ENCODE measurements around the gene MAPRE2.
A peak's percentile ranks its signal among the peaks of the same experiment; 100 is the strongest.

Gene MAPRE2

GRCh38 chr18:35024965-35025364 lies 16.2 kb upstream of the MAPRE2 start:
- DNase-seq (no peak), ATAC-seq (replicated peaks) (no peak)
- Mint-ChIP-seq H3K9me3 (no peaks in the 10 kb centered on the region), H3K27ac (no peak overlapping the region), H3K4me1 (peaks cover 9 to 17% of the 10 kb centered on the region in 2 donors), H3K4me3 (no peak overlapping the region), H3K36me3 (no peaks in the 10 kb centered on the region), H3K27me3 (no peaks in the 10 kb centered on the region)

- H3K27me3 Mint-ChIP-seq: no peaks in the 10 kb centered on the region
- H3K9me3 Mint-ChIP-seq: no peaks in the 10 kb centered on the region
- no peak overlapping the region for H3K4me3 Mint-ChIP-seq
- DNase-seq: no peak
- H3K4me1 Mint-ChIP-seq: peaks cover 15 to 29% of the 10 kb centered on the region in 2 donors
- H3K36me3 Mint-ChIP-seq: no peaks in the 10 kb centered on the region
- peak; percentile 56 to 61 for ATAC-seq (replicated peaks)
- H3K27ac Mint-ChIP-seq: no peak overlapping the region
These were observed 14.7 kb upstream of the MAPRE2 start for GRCh38 chr18:35026407-35027061.

- no peaks in the 10 kb centered on the region for H3K27me3 Mint-ChIP-seq
- no peak overlapping the region for H3K27ac Mint-ChIP-seq
- no peak for DNase-seq
- H3K36me3 Mint-ChIP-seq: no peaks in the 10 kb centered on the region
- ATAC-seq (replicated peaks): no peak
- no peak overlapping the region for H3K4me3 Mint-ChIP-seq
- H3K4me1 Mint-ChIP-seq: peaks cover 19 to 34% of the 10 kb centered on the region in 2 donors
- no peaks in the 10 kb centered on the region for H3K9me3 Mint-ChIP-seq
These were observed 14.0 kb upstream of the MAPRE2 start for GRCh38 chr18:35027206-35027605.

- no peak for DNase-seq
- H3K27ac Mint-ChIP-seq: no peak overlapping the region
These were observed 12.7 kb upstream of the MAPRE2 start for GRCh38 chr18:35028536-35028935.

GRCh38 chr18:35029103-35029502 lies 12.1 kb upstream of the MAPRE2 start:
- H3K9me3 Mint-ChIP-seq: no peaks in the 10 kb centered on the region
- peaks cover 21 to 43% of the 10 kb centered on the region in 2 donors for H3K4me1 Mint-ChIP-seq
- DNase-seq: no peak
- peak overlapping the region; percentile 93 for H3K27ac Mint-ChIP-seq
- no peaks in the 10 kb centered on the region for H3K27me3 Mint-ChIP-seq
- H3K36me3 Mint-ChIP-seq: no peaks in the 10 kb centered on the region
- peak overlapping the region; percentile 74 to 81 for H3K4me3 Mint-ChIP-seq
- no peak for ATAC-seq (replicated peaks)

More at GRCh38 chr18:35028536-35028935, 12.7 kb upstream of the MAPRE2 start:
- H3K36me3 Mint-ChIP-seq: no peaks in the 10 kb centered on the region
- no peaks in the 10 kb centered on the region for H3K27me3 Mint-ChIP-seq
- peaks cover 21 to 43% of the 10 kb centered on the region in 2 donors for H3K4me1 Mint-ChIP-seq
- no peaks in the 10 kb centered on the region for H3K9me3 Mint-ChIP-seq
- no peak overlapping the region for H3K4me3 Mint-ChIP-seq
- no peak for ATAC-seq (replicated peaks)

GRCh38 chr18:35029770-35030169 lies 11.4 kb upstream of the MAPRE2 start:
- no peaks in the 10 kb centered on the region for H3K36me3 Mint-ChIP-seq
- H3K27me3 Mint-ChIP-seq: no peaks in the 10 kb centered on the region
- DNase-seq (no peak), ATAC-seq (replicated peaks) (peak; percentile 84)
- H3K9me3 Mint-ChIP-seq: no peaks in the 10 kb centered on the region
- peaks cover 21 to 43% of the 10 kb centered on the region in 2 donors for H3K4me1 Mint-ChIP-seq
- peak overlapping the region; percentile 74 to 81 for H3K4me3 Mint-ChIP-seq
- peak overlapping the region; percentile 93 for H3K27ac Mint-ChIP-seq

- H3K36me3 Mint-ChIP-seq: no peaks in the 10 kb centered on the region
- H3K4me1 Mint-ChIP-seq: peaks cover 21 to 43% of the 10 kb centered on the region in 2 donors
- no peaks in the 10 kb centered on the region for H3K9me3 Mint-ChIP-seq
- ATAC-seq (replicated peaks): peak; percentile 50 to 64
- H3K4me3 Mint-ChIP-seq: peak overlapping the region; percentile 74 to 81
- DNase-seq: no peak
- no peaks in the 10 kb centered on the region for H3K27me3 Mint-ChIP-seq
- H3K27ac Mint-ChIP-seq: peak overlapping the region; percentile 93
These were observed 10.8 kb upstream of the MAPRE2 start for GRCh38 chr18:35030277-35030989.

GRCh38 chr18:35032113-35032512 lies 9.1 kb upstream of the MAPRE2 start:
- peaks cover 22 to 51% of the 10 kb centered on the region in 2 donors for H3K4me1 Mint-ChIP-seq
- no peak overlapping the region for H3K4me3 Mint-ChIP-seq
- H3K9me3 Mint-ChIP-seq: no peaks in the 10 kb centered on the region
- ATAC-seq (replicated peaks): no peak
- no peaks in the 10 kb centered on the region for H3K36me3 Mint-ChIP-seq
- H3K27ac Mint-ChIP-seq: no peak overlapping the region
- DNase-seq: no peak
- no peaks in the 10 kb centered on the region for H3K27me3 Mint-ChIP-seq

GRCh38 chr18:35038029-35038428 lies 3.2 kb upstream of the MAPRE2 start:
- DNase-seq (no peak), ATAC-seq (replicated peaks) (no peak)
- H3K27me3 Mint-ChIP-seq: no peaks in the 10 kb centered on the region
- peaks cover 28 to 39% of the 10 kb centered on the region in 2 donors for H3K4me1 Mint-ChIP-seq
- H3K27ac Mint-ChIP-seq: peak overlapping the region; percentile 93
- no peak overlapping the region for H3K4me3 Mint-ChIP-seq
- peaks cover 0 to 6% of the 10 kb centered on the region in 2 donors for H3K36me3 Mint-ChIP-seq
- no peaks in the 10 kb centered on the region for H3K9me3 Mint-ChIP-seq

- peak overlapping the region; percentile 57 to 58 for H3K4me3 Mint-ChIP-seq
- no peaks in the 10 kb centered on the region for H3K27me3 Mint-ChIP-seq
- no peak for DNase-seq
- no peaks in the 10 kb centered on the region for H3K9me3 Mint-ChIP-seq
- ATAC-seq (replicated peaks): peak; percentile 70 to 75
- H3K4me1 Mint-ChIP-seq: peaks cover 33 to 47% of the 10 kb centered on the region in 2 donors
- H3K27ac Mint-ChIP-seq: peak overlapping the region; percentile 93
- H3K36me3 Mint-ChIP-seq: peaks cover 0 to 6% of the 10 kb centered on the region in 2 donors
These were observed 2.2 kb upstream of the MAPRE2 start for GRCh38 chr18:35038881-35039491.

- Mint-ChIP-seq H3K27me3 (no peaks in the 10 kb centered on the region), H3K27ac (peak overlapping the region; percentile 94), H3K4me1 (peaks cover 44 to 62% of the 10 kb centered on the region in 2 donors), H3K36me3 (peaks cover 0 to 6% of the 10 kb centered on the region in 2 donors), H3K4me3 (peak overlapping the region; percentile 94 to 95), H3K9me3 (no peaks in the 10 kb centered on the region)
- ATAC-seq (replicated peaks): no peak
- no peak for DNase-seq
These were observed 600 bp upstream of the MAPRE2 start for GRCh38 chr18:35040638-35040987.

- H3K36me3 Mint-ChIP-seq: peaks cover 0 to 6% of the 10 kb centered on the region in 2 donors
- H3K4me3 Mint-ChIP-seq: peak overlapping the region; percentile 94 to 95
- H3K27me3 Mint-ChIP-seq: no peaks in the 10 kb centered on the region
- peaks cover 48 to 67% of the 10 kb centered on the region in 2 donors for H3K4me1 Mint-ChIP-seq
- no peaks in the 10 kb centered on the region for H3K9me3 Mint-ChIP-seq
- peak overlapping the region; percentile 94 for H3K27ac Mint-ChIP-seq
- ATAC-seq (replicated peaks): peak in 1 of 2 donors; percentile 10
- DNase-seq: no peak
These were observed 688 bp downstream of the MAPRE2 start for GRCh38 chr18:35041815-35042387.

- Mint-ChIP-seq H3K27me3 (no peaks in the 10 kb centered on the region), H3K4me1 (peaks cover 51 to 73% of the 10 kb centered on the region in 2 donors), H3K4me3 (peak overlapping the region; percentile 94 to 95), H3K27ac (peak overlapping the region; percentile 94), H3K36me3 (peaks cover 0 to 6% of the 10 kb centered on the region in 2 donors), H3K9me3 (no peaks in the 10 kb centered on the region)
- ATAC-seq (replicated peaks): peak; percentile 13 to 18
- no peak for DNase-seq
These were observed 1.3 kb downstream of the MAPRE2 start for GRCh38 chr18:35042389-35043071.

GRCh38 chr18:35043207-35043606 lies 2.0 kb downstream of the MAPRE2 start:
- peaks cover 5 to 10% of the 10 kb centered on the region in 2 donors for H3K36me3 Mint-ChIP-seq
- H3K27me3 Mint-ChIP-seq: no peaks in the 10 kb centered on the region
- H3K4me1 Mint-ChIP-seq: peaks cover 49 to 71% of the 10 kb centered on the region in 2 donors
- no peak for DNase-seq
- peak overlapping the region; percentile 94 for H3K27ac Mint-ChIP-seq
- peak overlapping the region; percentile 94 to 95 for H3K4me3 Mint-ChIP-seq
- H3K9me3 Mint-ChIP-seq: peaks cover 3 to 4% of the 10 kb centered on the region in 2 donors
- no peak for ATAC-seq (replicated peaks)

Data from stimulated activated naive B cell treated with anti-CD40 and anti-IgM and Interleukin-4, amounts not matched to agents 10 μg/mL and 1 μg/mL and 100 μg/mL, for 72 hours (primary cell).